Astrocyte (in vitro differentiated cells and primary cell): ENCODE measurements around the gene VEGFD.

Experiments
- CTCF ChIP-seq: IDR thresholded peaks from 2 replicates; pipeline ENCODE4 v1.5.1; 2011; ENCODE audit warnings: low read depth, mild to moderate bottlenecking, inconsistent platforms, low read length, moderate library complexity; ENCODE audit not compliant: insufficient read depth
- EZH2 ChIP-seq: IDR thresholded peaks from 2 replicates; pipeline ENCODE4 v1.6.1; 2012; ENCODE audit warnings: mild to moderate bottlenecking, low read length, inconsistent platforms; ENCODE audit not compliant: insufficient read depth

GRCh38 chrX:15322072-15322471 lies 62.1 kb downstream of the VEGFD start:
- TF ChIP-seq CTCF (no peak), EZH2 (no peak)
